HG02840 (cell line): ENCODE measurements around the gene CCDC61.
A peak's percentile ranks its signal among the peaks of the same experiment; 100 is the strongest.

Source experiments
- ATAC-seq: cut with Tn5 transposase; IDR thresholded peaks from one replicate; pipeline ENCODE4 v1.9.1; 2021; ENCODE audit warnings: mild to moderate bottlenecking, moderate library complexity, moderate number of reproducible peaks; ENCODE audit not compliant: unreplicated experiment, low FRiP score

The CCDC61 gene

DNA sequence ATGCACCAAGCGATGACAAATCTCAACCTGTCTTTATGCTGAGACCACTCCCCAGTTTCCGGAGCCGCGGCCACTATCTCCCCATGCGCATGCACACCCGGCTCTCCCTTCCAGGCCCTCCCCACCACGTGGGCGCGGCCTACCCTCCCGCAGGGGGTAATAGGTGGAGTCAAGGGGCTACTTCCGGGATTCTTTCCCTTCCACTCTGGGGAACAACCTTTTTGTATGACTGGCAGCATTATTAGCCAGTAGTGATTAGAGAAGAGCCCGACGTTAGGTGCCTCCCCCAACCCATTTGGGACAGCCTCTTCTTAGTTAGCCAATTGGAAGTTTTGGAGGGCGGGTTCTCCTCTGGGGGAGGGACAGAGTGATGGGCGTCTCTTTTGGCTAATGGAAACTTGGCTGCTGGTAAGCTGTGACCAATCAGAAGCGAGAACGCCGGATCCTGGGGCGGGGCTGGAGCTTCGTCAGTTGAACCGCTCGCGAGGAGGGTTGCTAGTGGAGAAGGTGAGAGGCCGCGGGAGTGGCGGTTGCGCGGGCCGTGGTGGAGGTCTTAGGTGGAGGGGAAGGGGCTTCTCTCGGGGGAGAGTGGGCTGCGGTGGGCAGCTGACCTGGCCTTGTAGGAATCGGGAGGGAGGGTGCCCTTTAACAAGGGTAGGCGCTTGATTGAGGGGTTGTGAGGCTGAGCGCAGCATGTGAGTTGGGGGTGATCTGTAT, at the start of gene CCDC61:
TSS of gene CCDC61 (plus strand) at position 470 of the 717 bp plus-strand sequence. CDS start 7,552 bp downstream, outside the sequence.
- ATAC-seq = peak; percentile 98

DNA sequence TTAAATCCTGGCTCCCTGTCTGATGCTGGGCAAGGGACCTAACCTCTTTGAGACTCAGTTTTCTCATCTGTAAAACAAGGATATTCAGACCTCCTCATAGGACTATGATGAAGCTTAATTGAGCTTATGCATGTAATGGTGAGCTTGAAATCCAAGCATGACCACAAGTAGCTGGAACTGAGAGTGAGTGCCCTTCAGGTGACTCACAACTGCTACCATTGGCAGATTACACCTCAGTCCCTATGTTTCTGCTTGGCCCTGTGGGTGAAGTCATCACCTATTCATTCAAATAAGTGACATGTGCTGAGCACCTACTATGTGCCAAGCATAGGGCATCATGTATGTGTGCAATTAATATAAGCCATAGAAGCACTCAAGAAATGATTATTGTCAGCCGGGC, 47.3 kb upstream of the CCDC61 start:
- no peak for ATAC-seq

- ATAC-seq = no peak
Measured at GRCh38 chr19:45952341-45952685, 43.0 kb upstream of the CCDC61 start.

- no peak for ATAC-seq
Measured at GRCh38 chr19:45952686-45953505, 42.4 kb upstream of the CCDC61 start.

DNA sequence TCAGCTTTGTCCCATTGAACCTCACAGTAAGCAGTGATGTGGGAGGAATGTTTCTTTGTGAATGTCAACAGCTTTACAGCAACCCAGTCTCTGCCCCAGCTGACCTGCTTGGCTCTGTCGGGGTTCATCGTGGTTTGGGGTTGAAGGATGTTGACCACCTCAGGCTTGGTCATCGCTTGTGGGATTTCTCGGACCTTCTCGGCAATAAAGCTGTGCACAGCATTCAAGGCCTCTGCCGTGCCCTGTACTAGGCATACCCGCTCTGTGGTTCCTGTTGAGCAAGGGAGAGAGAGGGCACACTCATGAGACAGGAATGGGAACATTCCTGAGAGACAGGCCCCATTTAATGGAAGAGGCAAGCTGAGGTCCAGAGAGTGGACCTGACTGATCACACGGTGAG, 41.6 kb upstream of the CCDC61 start:
- ATAC-seq = no peak

- no peak for ATAC-seq
Measured at GRCh38 chr19:45954156-45954555, 41.1 kb upstream of the CCDC61 start.

GRCh38 chr19:45955905-45956608, 39.2 kb upstream of the CCDC61 start:
- ATAC-seq = no peak

GRCh38 chr19:45958320-45958719, 36.9 kb upstream of the CCDC61 start:
- no peak for ATAC-seq

DNA sequence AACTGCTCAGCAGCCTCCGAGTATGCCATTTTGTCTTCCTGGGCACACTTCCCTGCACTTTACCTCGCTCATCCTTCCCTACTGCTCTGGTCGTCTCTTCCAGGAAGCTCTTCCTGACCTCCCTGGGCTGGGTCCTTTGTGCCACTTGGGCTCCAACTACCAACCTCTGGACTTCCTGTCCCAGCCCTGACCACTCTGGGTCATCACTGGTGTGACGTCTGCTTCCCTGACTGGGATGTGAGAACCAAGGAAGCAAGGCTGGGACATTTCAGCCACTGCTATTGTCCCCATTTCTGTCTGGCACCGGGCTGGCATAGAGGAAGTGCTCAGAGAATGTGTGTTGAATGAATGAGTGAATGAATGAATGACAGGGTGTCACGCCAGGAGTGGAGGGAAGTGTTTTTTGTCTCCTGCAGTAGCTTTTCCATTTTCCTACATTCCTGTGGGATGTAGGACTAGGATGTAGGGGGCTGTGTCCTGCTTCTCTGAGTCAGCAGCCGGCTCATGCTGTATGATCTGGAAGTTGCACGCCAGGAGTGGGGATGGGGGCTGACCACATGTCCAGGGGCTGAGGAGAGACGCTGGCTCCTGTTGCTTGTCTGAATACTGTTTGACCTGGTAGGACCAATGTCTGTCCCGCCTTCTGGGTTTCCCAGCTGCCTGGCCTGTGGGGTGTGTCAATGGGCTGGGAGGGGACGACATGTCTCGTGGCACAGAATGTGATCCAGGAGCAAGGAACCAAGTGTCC, 36.3 kb upstream of the CCDC61 start:
- no peak for ATAC-seq

- ATAC-seq = no peak
Measured at GRCh38 chr19:45959517-45960025, 35.7 kb upstream of the CCDC61 start.

DNA sequence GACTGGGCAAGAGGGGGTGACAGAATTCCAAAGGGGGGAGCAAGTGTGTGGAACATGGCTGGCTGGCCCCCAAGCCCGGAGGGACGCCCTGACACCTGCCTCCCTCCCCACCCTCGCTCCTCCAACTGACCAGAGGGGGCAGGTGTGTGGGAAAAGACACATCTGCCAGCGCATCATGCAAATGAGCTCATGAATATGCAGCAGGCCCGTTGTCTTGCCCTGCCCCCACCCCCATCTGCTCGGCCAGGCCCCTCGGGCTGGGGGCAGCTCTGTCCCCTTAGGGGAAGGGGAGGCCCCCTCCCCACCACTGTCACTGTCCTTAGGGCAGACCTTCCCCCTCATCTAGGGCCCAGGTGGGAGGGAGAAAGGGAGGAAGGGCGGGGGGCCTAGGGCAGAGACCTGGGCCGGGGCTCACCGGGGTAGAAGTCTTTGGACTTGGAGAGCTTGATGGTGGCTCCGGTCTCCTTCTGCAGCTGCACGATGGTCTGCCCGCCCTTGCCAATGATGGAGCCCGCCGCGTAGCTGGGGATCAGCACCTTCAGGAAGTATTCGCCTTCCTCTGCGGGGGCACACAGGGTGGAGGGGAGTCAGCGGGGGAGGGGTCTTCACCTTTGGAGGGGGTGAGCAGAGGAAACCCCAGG, 34.6 kb upstream of the CCDC61 start:
- no peak for ATAC-seq

DNA sequence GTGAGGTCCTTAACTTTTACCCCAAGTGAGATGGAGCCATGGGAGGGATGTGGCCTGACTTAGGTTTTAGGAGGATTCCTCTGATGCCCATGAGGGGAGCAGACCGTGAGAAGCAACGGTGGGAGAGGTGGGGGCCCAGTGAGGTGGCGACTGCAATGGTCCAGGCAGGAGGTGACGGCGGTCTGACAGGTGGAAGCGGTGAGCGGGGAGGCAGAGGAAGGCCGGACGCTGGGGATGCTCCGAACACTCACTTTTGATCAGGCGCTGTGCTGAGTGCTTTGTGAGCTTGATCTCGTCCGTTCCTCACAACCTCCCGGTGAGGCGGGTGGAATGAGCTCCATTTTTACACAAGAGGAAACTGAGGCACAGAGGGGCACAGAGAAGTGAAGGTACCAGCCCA, 33.2 kb upstream of the CCDC61 start:
- ATAC-seq = no peak

DNA sequence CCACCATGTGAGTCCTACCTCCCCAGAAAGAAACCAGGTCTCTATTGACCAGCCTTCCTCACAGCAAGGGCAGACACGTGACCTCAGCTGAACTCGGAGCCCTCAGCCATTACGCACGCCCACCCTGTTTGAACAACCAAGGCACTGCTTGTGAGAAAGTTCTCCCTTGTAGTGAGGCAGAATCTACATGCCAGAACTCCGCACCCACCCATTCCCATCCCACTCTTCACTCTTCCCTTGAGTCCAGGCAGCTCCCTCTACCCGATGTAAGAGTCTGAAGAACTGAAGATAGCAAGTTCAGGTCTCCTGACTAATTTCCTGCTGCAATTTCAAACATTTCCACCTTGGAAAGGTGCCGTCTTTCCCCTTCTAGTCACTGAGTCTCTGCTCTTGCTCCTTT, 28.0 kb upstream of the CCDC61 start:
- no peak for ATAC-seq

GRCh38 chr19:45968626-45969025, 26.6 kb upstream of the CCDC61 start:
- no peak for ATAC-seq

DNA sequence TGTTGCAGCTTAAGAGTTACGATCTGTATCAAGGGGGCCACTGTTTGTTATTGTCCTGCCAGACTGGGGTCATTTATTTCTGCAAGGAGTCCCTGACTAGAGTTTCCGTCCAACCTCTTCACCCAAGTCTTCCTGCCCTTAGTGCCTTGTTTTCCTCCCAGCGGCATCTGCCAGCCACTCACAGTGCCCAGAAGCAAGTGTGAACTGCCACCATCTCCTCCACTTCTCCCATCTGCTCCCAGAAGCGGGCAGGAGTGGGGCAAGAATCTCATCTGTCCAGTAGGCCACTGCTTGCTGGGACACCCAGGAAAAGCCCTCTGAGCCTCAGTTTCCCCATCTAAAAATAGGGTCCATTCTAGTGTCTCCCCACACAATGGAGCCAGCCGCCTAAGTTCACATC, 25.6 kb upstream of the CCDC61 start:
- ATAC-seq = no peak

GRCh38 chr19:45971260-45971902, 23.9 kb upstream of the CCDC61 start:
- ATAC-seq = no peak

DNA sequence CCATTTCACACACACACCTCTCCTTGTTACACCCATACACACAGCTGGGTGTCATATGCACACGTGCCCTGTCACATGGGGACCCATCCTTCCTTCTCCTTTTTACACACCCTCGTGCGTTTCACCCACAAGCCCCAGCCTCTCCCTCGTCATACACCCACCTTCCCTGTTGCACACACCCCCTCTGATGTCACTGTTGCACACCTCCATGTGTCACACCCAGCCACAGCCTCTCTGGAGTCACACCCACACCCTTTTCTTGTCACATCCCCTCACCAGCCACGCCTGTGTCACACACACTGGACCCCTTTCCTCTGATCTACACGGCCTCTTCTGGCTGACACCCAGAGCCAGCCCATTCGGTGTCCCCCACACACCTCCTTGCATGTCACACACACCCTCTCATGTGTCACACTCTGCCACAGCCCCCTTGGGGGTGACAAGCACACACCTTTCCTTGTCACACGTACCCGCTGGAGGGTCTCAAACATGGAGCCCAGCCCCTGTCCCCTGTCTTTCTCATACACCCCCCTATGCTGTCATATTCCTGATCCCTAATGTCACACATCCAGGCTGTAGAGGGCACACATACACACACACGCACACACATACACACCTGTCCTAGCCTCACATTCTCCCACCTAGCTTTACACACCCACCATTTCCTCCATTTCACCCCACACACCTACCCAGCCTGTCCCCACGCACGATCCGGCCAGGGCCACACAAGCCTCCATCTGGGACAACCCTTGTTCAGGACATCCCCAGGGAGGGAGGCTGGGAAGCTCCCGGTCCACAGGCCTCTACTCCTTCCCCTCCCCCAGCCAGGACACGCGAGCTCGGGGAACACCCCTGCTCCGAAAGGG, 23.0 kb upstream of the CCDC61 start:
- ATAC-seq = no peak

DNA sequence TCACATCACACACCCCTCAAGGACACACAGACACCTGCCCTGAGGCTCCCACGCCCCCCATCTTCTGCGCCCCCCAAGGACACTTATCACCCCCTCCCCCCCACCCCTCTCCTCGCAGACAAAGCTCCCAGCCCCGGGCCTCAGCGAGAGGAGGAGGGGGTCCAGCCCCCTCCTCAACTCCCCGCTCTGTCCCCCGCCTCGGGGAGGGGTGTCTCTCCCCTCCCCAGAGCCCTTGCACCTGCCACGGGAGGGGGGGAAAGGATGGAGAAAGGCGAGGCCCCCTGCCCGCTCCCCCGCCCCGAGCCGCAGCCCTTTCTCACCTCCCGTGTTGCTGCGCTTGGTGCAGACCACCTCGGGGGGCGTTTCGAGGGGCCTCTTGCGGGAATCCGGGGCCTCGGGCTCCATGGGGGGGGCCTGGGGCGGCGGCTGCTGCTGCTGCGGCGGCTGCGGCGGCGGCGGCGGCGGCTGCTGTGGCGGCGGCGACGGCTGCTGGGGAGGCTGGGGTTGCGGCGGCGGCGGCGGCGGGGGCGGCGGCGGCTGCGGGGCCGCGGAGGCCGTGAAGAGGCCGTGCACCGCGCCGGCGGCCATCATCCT, 22.2 kb upstream of the CCDC61 start:
- no peak for ATAC-seq
